Neural progenitor cell (in vitro differentiated cells): ENCODE data around the gene NTPCR. TPM values are rescaled to one million over a fixed set of nuclear protein-coding genes. Genes with fewer than 3 reads are reported as not detected.

Experiments
- DNase-seq: peaks from one replicate; pipeline ENCODE4 v3.0.0-alpha.2; 2016; ENCODE audit warnings: low spot score
- H2AFZ ChIP-seq: fragments of 200-600 bp; sonication (generic); replicated peaks from 2 replicates; pipeline ENCODE4 v1.6.1; 2016; ENCODE audit warnings: antibody characterized with exemption
- H3F3A ChIP-seq: fragments of 200-600 bp; sonication (generic); 2 replicates; pipeline ENCODE4 v1.6.1; 2016; ENCODE audit warnings: antibody characterized with exemption, low read depth
- H3K27ac ChIP-seq: fragments of 200-600 bp; sonication (generic); 2 replicates; pipeline ENCODE4 v1.5.1; 2016; ENCODE audit warnings: mild to moderate bottlenecking
- H3K27me3 ChIP-seq: fragments of 200-600 bp; sonication (generic); 2 replicates; pipeline ENCODE4 v1.6.1; 2016; ENCODE audit warnings: mild to moderate bottlenecking, moderate library complexity
- H3K36me3 ChIP-seq: fragments of 200-600 bp; sonication (generic); 2 replicates; pipeline ENCODE4 v1.5.1; 2016
- H3K4me1 ChIP-seq: fragments of 200-600 bp; sonication (generic); 2 replicates; pipeline ENCODE4 v1.6.1; 2016; ENCODE audit warnings: mixed run types
- H3K4me2 ChIP-seq: fragments of 200-600 bp; sonication (generic); 2 replicates; pipeline ENCODE4 v1.6.1; 2016
- H3K4me3 ChIP-seq: fragments of 200-600 bp; sonication (generic); 2 replicates; pipeline ENCODE4 v1.5.1; 2016
- H3K79me2 ChIP-seq: fragments of 200-600 bp; sonication (generic); 2 replicates; pipeline ENCODE4 v1.6.1; 2016; ENCODE audit warnings: low read depth
- H3K9ac ChIP-seq: fragments of 200-600 bp; sonication (generic); 2 replicates; pipeline ENCODE4 v1.6.1; 2016
- H3K9me3 ChIP-seq: fragments of 200-600 bp; sonication (generic); 2 replicates; pipeline ENCODE4 v1.5.1; 2016; ENCODE audit warnings: low read depth
- H4K20me1 ChIP-seq: fragments of 200-600 bp; sonication (generic); 2 replicates; pipeline ENCODE4 v1.6.1; 2016; ENCODE audit warnings: low read depth
- H3K27ac Mint-ChIP-seq: 3 replicates; pipeline ENCODE4 v1.8.0; 2021; ENCODE audit warnings: mixed read lengths
- H3K27me3 Mint-ChIP-seq: 2 replicates; pipeline ENCODE4 v1.8.0; 2022; ENCODE audit warnings: low read depth, mild to moderate bottlenecking, inconsistent platforms, moderate library complexity, mixed read lengths; ENCODE audit not compliant: insufficient read depth
- H3K36me3 Mint-ChIP-seq: 3 replicates; pipeline ENCODE4 v1.8.0; 2021; ENCODE audit warnings: mixed read lengths
- H3K4me1 Mint-ChIP-seq: 3 replicates; pipeline ENCODE4 v1.8.0; 2021; ENCODE audit warnings: mixed read lengths
- H3K4me3 Mint-ChIP-seq: 3 replicates; pipeline ENCODE4 v1.8.0; 2021; ENCODE audit warnings: mild to moderate bottlenecking, moderate library complexity, mixed read lengths
- H3K9me3 Mint-ChIP-seq: 3 replicates; pipeline ENCODE4 v1.8.0; 2020; ENCODE audit warnings: mixed read lengths
- CTCF ChIP-seq: fragments of 200-600 bp; sonication (generic); IDR thresholded peaks from 2 replicates; pipeline ENCODE4 v1.5.1; 2017; ENCODE audit warnings: antibody characterized with exemption, mild to moderate bottlenecking
- EZH2 ChIP-seq: fragments of 200-600 bp; sonication (generic); IDR thresholded peaks from 2 replicates; pipeline ENCODE4 v1.6.1; 2017; ENCODE audit warnings: antibody characterized with exemption, mild to moderate bottlenecking, moderate library complexity
- EZH2phosphoT487 ChIP-seq: fragments of 200-600 bp; sonication (generic); IDR thresholded peaks from 2 replicates; pipeline ENCODE4 v1.6.1; 2017; ENCODE audit warnings: antibody characterized with exemption
- total RNA-seq: library from RNA; depleted of rRNA; stranded (reverse); fragments of >200 nt; gene quantifications from 2 replicates; pipeline ENCODE4 v1.2.3, GENCODE V29; 2015; ENCODE audit warnings: low replicate concordance

Gene NTPCR
- total RNA-seq, 1 donor from 2014 or later, result 65.7 TPM

GRCh38 chr1:233019083-233019482 is 68.7 kb downstream of the NTPCR start:
- Histone ChIP-seq H3K27ac (no peak overlapping the region), H3K79me2 (no peaks in the 10 kb centered on the region), H3K36me3 (no peaks in the 10 kb centered on the region), H3K9me3 (no peaks in the 10 kb centered on the region), H3K4me3 (no peak overlapping the region), H2AFZ (no peak overlapping the region), H3K4me2 (no peak overlapping the region), H4K20me1 (no peaks in the 10 kb centered on the region), H3K27me3 (no peaks in the 10 kb centered on the region), H3K4me1 (peaks cover 20% of the 10 kb centered on the region), H3K9ac (no peak overlapping the region), H3F3A (peaks cover 8% of the 10 kb centered on the region)
- TF ChIP-seq CTCF, result no peak
- no peak for TF ChIP-seq EZH2
- TF ChIP-seq EZH2phosphoT487, result no peak
- Mint-ChIP-seq H3K9me3 (no peaks in the 10 kb centered on the region), H3K4me3 (no peak overlapping the region), H3K36me3 (peaks cover 2% of the 10 kb centered on the region), H3K4me1 (peaks cover 33% of the 10 kb centered on the region), H3K27me3 (peaks cover 2% of the 10 kb centered on the region), H3K27ac (no peak overlapping the region)
- DNase-seq, result no peak

GRCh38 chr1:233019778-233020325 is 69.4 kb downstream of the NTPCR start:
- peaks cover 33% of the 10 kb centered on the region for H3K4me1 Mint-ChIP-seq
- Histone ChIP-seq H3K9me3 (no peaks in the 10 kb centered on the region), H3K4me1 (peaks cover 20% of the 10 kb centered on the region), H2AFZ (no peak overlapping the region), H3K79me2 (no peaks in the 10 kb centered on the region), H3F3A (peaks cover 8% of the 10 kb centered on the region), H3K36me3 (no peaks in the 10 kb centered on the region), H3K9ac (no peak overlapping the region), H4K20me1 (no peaks in the 10 kb centered on the region), H3K27ac (no peak overlapping the region), H3K4me3 (no peak overlapping the region), H3K4me2 (peak overlapping the region; percentile 40), H3K27me3 (no peaks in the 10 kb centered on the region)
- TF ChIP-seq EZH2 (no peak), EZH2phosphoT487 (no peak), CTCF (no peak)
- no peak for DNase-seq
- H3K27me3 Mint-ChIP-seq, result peaks cover 2% of the 10 kb centered on the region
- no peaks in the 10 kb centered on the region for H3K9me3 Mint-ChIP-seq
- H3K27ac Mint-ChIP-seq, result peak overlapping the region; percentile 0
- H3K36me3 Mint-ChIP-seq, result peaks cover 2% of the 10 kb centered on the region
- H3K4me3 Mint-ChIP-seq, result no peak overlapping the region

- no peak overlapping the region for H3K27ac ChIP-seq
Observed at GRCh38 chr1:233020426-233020825, 70.0 kb downstream of the NTPCR start.

More at GRCh38 chr1:233020426-233020825, 70.0 kb downstream of the NTPCR start:
- Histone ChIP-seq H3K36me3 (no peaks in the 10 kb centered on the region), H4K20me1 (no peaks in the 10 kb centered on the region), H3K9ac (no peak overlapping the region), H3K4me2 (peak overlapping the region; percentile 40), H3K4me3 (no peak overlapping the region), H3F3A (peaks cover 8% of the 10 kb centered on the region), H3K79me2 (no peaks in the 10 kb centered on the region), H3K9me3 (no peaks in the 10 kb centered on the region), H3K4me1 (peaks cover 20% of the 10 kb centered on the region), H3K27me3 (no peaks in the 10 kb centered on the region), H2AFZ (no peak overlapping the region)
- no peaks in the 10 kb centered on the region for H3K9me3 Mint-ChIP-seq
- peak; percentile 73 for DNase-seq
- TF ChIP-seq EZH2phosphoT487 (no peak), CTCF (no peak), EZH2 (no peak)
- peaks cover 2% of the 10 kb centered on the region for H3K36me3 Mint-ChIP-seq
- peaks cover 2% of the 10 kb centered on the region for H3K27me3 Mint-ChIP-seq
- peaks cover 35% of the 10 kb centered on the region for H3K4me1 Mint-ChIP-seq
- H3K27ac Mint-ChIP-seq, result peak overlapping the region; percentile 0
- peak overlapping the region; percentile 1 for H3K4me3 Mint-ChIP-seq
